Neural cell (in vitro differentiated cells): ENCODE results near the gene BMERB1.

Experiments
- EP300 ChIP-seq: fragments of 450-650 bp; conservative IDR thresholded peaks from 2 replicates; pipeline ENCODE4 v1.6.1; 2014; ENCODE audit warnings: antibody characterized with exemption, mild to moderate bottlenecking, moderate library complexity; ENCODE audit not compliant: poor library complexity, severe bottlenecking
- EZH2 ChIP-seq: fragments of 200-600, 300-800 bp; shearing (Covaris generic), sonication (generic); IDR thresholded peaks from 2 replicates; pipeline ENCODE4 v1.6.1; 2014; ENCODE audit warnings: antibody characterized with exemption, low read length, borderline replicate concordance, mild to moderate bottlenecking; ENCODE audit not compliant: insufficient read depth, poor library complexity, severe bottlenecking
- MXI1 ChIP-seq: fragments of 450-650 bp; conservative IDR thresholded peaks from 2 replicates; pipeline ENCODE4 v1.6.1; 2014; ENCODE audit warnings: antibody characterized with exemption, mild to moderate bottlenecking; ENCODE audit not compliant: poor library complexity, severe bottlenecking
- POLR2AphosphoS5 ChIP-seq: IDR thresholded peaks from 2 replicates; pipeline ENCODE4 v1.6.1; 2012
- REST ChIP-seq: IDR thresholded peaks from 2 replicates; pipeline ENCODE4 v1.6.1; 2012; ENCODE audit warnings: borderline replicate concordance
- SMC3 ChIP-seq: fragments of 450-650 bp; conservative IDR thresholded peaks from 2 replicates; pipeline ENCODE4 v1.6.1; 2014; ENCODE audit warnings: antibody characterized with exemption, mild to moderate bottlenecking, moderate library complexity; ENCODE audit not compliant: poor library complexity
- TF ChIP-seq, protein P1 (sequence below): fragments of 450-650 bp; IDR thresholded peaks from 2 replicates; pipeline ENCODE4 v1.5.1; 2014; ENCODE audit warnings: antibody characterized with exemption, mild to moderate bottlenecking, moderate library complexity; ENCODE audit not compliant: poor library complexity, severe bottlenecking

DNA sequence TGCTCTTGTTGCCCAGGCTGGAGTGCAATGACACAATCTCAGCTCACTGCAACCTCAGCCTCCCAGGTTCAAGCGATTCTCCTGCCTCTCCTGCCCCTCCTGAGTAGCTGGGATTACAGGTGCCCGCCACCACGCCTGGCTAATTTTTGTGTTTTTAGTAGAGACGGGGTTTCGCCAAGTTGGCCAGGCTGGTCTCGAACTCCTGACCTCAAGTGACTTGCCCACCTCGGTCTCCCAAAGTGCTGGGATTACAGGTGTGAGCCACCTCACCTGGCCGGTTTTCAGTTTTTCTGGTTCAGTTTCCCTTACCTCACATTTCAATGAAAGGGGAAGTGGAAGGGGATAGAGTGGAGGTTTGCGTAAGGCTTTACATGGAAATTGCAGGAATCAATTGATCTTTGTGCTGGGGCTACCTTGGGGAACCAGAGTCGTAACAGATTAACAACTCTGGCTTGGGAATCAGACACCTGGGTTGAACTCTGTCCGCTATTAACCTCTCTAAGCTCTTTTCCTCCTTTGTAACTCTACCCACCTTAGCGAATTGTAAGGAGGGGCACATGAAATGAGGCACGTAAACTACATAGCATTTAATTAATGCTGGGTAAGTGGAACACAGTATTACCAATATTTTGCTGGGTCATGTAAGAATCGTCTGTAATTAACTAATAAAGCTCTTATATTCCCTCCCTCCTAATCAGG lies 35.6 kb upstream of the BMERB1 start:
- TF ChIP-seq, protein P1, sequence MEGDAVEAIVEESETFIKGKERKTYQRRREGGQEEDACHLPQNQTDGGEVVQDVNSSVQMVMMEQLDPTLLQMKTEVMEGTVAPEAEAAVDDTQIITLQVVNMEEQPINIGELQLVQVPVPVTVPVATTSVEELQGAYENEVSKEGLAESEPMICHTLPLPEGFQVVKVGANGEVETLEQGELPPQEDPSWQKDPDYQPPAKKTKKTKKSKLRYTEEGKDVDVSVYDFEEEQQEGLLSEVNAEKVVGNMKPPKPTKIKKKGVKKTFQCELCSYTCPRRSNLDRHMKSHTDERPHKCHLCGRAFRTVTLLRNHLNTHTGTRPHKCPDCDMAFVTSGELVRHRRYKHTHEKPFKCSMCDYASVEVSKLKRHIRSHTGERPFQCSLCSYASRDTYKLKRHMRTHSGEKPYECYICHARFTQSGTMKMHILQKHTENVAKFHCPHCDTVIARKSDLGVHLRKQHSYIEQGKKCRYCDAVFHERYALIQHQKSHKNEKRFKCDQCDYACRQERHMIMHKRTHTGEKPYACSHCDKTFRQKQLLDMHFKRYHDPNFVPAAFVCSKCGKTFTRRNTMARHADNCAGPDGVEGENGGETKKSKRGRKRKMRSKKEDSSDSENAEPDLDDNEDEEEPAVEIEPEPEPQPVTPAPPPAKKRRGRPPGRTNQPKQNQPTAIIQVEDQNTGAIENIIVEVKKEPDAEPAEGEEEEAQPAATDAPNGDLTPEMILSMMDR, result no peak
- no peak for TF ChIP-seq EP300
- TF ChIP-seq SMC3, result no peak
- TF ChIP-seq MXI1, result no peak
- no peak for TF ChIP-seq POLR2AphosphoS5
- TF ChIP-seq REST, result no peak
- TF ChIP-seq EZH2, result no peak
